ENCODE results near the gene COPG1.

Gene COPG1

DNA sequence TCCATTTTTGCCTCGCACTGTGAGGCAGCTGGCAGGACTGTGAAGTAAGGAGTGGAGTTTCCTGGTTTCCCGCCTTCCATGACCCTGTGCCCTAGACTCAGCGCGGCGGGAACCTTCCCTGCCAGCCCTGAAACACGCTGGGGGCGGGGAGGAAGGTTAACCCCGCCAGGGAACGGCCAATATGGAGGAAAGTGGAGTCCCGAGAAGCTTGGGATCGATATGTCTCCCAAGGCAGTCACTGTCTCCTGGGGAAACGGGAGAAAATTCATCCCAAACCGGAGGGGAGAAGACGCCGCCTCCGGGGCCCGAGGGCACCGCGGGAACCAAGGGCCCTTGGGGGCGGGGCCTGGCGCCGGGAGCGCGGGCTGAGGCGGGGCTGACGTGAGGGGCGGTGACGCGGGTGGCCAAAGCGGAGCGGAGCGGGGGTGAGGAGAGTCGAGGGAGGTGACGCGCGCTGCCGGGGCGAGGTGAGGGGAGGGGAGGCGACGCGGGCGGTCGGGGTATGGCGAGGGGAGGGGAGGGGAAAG lies 29.1 kb downstream of the COPG1 start, which contains the start of gene HMCES:
HMCES (plus strand) TSS at position 432 of the 527 bp plus-strand sequence. CDS start 863 bp downstream, outside the sequence.
- peak; percentile 91 to 93 for DNase-seq (ENCODE audit: low read depth in 1 of 2, low spot score in 1 of 2)

DNA sequence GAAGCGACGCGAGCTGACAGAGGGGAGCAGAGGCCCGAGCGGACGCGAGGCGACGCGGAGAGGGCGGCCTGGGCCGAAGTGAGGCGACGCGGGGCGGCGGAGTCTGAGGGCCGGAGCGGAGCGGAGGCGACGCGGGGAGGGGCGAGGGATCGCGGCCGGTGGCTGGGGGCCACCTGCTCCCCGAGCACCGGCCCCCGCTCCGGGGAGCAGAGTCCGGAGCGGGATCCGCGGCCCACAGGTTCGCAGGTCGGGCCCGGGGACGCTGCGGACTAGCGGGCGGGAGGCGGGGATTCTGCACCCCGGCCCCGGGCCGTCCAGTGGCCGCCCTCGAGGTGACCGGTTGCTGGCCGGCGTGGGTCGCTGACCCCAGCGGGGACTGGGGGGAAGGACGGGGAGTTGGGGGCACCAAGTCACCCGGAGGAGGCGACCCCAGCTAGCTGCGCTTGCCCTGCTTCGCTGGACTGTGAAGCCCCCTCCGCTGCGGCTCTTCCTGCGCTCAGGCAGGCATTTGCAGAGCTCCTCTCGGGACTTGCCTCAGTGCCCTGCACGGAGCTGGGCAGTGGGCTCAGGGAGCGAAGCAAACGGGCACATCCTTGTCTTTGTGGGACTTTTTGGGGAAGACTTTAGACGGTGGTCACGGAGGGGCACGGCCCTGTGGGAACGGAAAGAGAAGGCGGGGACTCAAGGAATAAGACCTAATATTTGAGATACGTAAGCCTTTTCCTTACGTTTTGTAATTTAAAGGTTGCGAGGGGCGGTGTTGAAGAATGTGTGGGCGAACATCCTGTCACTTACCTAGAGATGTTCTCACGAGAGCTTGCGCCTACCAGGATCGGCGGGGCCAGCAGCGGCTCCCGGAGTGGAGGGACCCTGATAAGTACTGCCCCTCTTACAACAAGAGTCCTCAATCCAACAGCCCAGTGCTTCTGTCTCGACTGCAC lies 29.8 kb downstream of the COPG1 start:
- peak in 1 of 2 donors; percentile 18 for DNase-seq (ENCODE audit: low read depth in 1 of 2, low spot score in 1 of 2)

DNA sequence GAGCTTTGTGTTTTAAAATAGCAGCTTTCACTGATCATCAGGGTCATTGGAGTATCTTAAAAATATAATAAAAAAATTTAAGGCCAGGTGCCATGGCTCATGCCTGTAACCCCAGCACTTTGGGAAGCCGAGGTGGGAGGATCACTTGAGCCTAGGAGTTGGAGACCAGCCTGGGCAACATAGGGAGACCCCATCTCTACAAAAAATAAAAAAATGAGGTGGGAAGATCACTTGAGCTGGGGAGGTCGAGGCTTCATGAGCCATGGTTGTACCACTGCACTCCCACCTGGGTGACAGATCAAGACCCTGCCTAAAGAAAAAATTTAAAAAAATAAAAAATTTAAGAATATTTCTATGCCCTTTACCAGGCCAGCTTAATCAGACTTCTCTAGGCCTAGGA lies 30.8 kb downstream of the COPG1 start:
- no peak for DNase-seq (ENCODE audit: low read depth in 1 of 2, low spot score in 1 of 2)

DNA sequence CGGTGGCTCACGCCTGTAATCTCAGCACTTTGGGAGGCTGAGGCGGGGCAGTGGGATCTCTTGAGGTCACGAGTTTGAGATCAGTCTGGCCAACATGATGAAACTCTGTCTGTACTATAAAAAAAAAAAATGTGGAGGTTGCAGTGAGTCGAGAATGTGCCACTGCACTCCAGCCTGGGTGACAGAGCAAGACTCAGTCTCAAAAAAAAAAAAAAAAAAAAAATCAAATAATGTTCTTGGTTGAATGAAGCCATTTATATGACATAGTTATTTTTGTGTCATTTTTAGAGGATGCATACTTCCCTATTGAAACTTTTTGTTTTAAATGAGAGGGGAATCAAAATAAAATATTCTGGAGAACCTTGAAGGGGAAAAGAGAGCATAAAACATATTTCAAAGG lies 32.3 kb downstream of the COPG1 start:
- no peak for DNase-seq (ENCODE audit: low read depth in 1 of 2, low spot score in 1 of 2)

DNA sequence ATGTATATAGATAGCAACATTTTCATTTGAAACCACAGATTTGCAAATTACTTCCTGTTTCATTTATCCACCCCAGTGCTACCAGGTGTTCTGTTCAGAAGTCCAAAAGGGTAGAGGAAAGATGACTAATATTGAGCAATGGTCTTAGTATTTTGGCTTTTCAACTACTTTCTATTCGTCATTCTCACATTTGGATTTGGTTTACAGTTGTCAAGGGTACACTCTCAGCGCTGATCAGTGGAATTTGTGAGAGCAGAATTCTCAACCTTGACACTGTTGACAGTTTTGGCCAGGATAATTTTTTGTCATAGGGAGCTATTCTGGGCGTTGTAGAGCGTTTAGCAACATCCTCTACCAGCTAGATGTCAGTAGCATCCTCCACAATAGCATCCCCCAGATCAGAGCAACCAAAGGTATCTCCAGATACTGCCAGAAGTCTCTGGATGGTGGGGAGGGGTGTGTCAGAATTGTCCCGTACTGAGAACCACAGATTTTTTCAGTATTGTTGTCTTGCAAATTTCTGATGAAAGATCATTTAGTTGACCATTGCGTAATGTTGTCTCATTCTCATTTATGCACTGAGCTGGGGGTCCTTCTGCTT lies 33.4 kb downstream of the COPG1 start:
- DNase-seq (ENCODE audit: low read depth in 1 of 2, low spot score in 1 of 2): no peak

DNA sequence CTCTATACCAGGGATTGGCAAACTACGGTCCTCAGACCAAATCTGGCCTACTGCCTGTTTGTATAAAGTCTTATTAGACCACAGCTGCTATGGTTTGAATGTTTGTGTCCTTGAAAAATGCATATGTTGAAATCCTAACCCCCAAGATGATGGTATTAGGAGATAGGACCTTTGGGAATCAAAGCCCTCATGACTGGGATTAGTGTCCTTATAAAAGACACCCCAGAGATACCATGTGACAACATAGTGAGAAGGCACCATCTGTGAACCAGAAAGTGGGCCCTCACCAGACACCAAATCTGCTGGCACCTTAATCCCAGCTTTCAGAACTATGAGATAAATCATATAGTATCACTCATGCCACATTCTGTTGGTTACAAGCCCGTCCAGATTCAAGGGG lies 36.7 kb downstream of the COPG1 start:
- DNase-seq (ENCODE audit: low read depth in 1 of 2, low spot score in 1 of 2): no peak

DNA sequence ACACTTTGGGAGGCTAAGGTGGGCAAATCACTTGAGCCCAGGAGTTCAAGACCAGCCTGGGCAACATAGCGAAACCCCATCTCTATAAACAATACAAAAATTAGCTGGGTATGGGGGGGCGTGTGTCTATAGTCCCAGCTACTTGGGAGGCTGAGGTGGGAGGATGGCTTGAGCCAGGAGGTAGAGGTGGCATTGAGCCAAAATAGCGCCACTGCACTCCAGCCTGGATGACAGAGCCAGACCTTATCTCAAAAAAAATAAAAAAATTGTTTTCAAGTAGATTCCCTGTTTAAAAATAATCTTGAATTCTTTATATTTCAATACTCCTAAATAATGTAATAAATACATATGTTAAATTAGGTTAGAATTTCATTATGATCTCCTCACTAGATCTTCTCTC lies 39.0 kb downstream of the COPG1 start:
- no peak for DNase-seq (ENCODE audit: low read depth in 1 of 2, low spot score in 1 of 2)

DNA sequence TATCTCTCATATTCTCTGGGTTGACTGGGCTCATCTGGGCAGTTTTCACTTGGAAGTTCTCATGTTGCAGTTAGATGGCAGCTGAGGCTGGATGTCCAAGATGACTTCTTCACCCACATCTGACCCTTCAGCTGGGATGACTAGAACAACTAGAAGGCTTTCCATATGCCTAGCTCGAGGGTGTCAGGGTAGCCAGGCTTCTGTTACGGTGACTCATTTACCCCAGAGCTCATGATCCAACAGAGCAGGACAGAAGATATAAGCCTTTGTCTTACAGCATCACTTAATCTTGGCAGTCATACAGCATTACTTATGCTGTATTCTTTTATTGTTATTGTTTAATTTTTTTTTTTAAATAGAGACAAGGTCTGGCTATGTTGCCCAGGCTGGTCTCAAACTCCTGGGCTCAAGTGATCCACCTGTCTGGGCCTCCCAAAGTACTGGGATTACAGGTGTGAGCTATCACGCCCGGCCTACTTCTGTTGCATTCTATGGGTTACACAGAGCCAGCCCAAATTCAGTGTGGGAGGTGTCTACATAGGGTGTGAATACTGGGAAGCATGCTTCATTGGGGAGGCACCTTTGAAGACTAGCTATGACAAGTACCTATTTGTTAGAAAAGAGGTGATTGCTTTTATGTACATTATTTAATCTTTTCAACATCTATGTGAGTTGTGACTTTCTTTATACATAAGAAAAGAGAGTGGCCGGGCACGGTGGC lies 40.0 kb downstream of the COPG1 start:
- no peak for DNase-seq (ENCODE audit: low read depth in 1 of 2, low spot score in 1 of 2)

DNA sequence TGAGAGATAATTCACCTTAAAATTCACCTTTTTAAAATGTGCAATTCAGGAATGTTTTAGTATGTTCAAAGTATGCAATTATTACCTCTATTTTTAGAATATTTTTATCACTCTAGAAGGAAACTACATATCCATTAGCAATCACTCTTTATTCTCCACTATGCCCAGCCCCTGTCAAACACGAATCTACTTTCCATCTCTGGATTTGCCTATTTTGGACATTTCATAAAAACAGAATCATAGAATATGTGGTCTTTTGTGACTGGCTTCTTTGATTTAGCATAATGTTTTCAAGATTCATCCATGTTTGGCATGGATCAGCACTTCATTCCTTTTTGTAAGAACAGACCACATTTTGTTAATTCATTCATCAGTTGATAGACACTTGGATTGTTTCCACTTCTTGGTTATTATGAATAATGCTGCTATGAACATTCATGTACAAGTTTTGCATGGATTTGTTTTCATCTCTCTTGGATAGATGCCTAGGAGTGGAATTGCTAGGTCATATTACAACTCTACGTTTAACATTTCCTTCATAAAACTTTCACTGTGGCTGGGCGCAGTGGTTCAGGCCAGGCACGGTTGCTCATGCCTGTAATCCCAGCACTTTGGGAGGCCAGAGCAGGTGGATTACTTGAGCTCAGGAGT lies 42.0 kb downstream of the COPG1 start:
- no peak for DNase-seq (ENCODE audit: low read depth in 1 of 2, low spot score in 1 of 2)

DNA sequence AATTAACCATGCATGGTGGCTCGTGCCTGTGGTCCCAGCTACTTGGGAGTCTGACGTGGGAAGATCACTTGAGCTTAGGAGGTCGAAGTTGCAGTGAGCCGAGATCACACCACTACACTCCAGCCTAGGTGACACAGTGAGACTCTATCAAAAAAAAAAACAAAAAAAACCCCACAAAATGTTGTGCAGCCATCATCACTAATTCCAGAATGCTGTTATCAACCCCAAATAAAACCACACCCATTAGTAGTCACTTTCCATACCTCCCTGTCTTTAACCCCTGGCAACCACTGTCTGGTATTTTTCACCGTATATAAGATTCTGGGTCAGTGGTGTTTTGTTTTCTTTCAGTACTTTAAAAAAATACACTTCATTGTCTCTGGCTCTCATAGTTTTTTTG lies 45.9 kb downstream of the COPG1 start:
- no peak for DNase-seq (ENCODE audit: low read depth in 1 of 2, low spot score in 1 of 2)

DNA sequence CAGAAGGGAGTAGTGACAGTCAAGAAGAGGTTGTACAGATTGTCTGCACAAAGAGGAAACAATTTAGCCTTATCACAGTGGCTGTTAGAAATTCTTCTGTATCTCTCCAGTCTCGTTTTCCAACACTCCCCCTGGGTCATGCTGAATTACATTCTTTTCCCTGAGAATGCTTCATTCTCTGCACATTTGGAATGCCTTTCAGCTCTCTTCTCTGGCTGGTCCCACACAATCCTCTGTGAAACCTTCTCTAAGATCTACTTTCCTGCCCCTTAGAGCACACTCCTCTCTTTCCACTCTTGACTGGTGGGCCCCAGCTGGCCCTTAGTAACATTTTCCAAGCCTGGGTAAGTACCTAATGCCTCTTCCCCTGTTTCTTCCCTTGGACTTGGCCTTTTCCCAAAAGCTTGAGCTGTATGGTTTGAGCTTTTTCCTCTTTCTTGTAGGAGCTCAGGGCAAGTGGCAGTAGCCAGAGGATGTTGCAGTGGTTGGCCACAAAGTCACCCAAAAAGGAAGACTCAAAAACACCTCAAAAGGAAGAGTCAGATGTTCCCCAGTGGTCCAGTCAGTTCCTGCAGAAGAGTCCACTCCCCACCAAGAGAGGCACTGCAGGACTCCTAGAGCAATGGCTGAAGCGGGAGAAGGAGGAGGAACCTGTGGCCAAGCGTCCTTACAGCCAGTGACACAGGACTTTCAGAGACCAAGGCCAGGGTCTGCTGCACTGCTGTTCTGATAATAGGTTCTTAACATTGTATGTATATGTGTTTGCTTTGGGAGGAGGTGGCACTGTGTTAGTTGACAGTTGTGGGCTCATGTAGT lies 54.9 kb downstream of the COPG1 start:
- no peak for DNase-seq (ENCODE audit: low read depth in 1 of 2, low spot score in 1 of 2)

DNA sequence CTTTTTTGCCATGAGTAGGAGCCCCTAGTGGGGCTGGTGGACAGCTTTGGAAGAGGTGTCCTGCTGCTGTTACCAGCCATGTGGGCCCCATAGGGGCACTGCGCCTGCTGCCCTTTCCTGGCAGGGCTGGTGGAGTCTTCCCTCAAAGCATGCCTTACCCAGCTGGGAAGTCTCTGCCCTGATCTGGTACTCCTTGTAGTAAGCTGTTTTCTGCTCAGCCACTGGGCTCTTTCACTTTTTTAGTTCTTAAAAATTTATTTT lies 55.5 kb downstream of the COPG1 start:
- no peak for DNase-seq (ENCODE audit: low read depth in 1 of 2, low spot score in 1 of 2)

DNA sequence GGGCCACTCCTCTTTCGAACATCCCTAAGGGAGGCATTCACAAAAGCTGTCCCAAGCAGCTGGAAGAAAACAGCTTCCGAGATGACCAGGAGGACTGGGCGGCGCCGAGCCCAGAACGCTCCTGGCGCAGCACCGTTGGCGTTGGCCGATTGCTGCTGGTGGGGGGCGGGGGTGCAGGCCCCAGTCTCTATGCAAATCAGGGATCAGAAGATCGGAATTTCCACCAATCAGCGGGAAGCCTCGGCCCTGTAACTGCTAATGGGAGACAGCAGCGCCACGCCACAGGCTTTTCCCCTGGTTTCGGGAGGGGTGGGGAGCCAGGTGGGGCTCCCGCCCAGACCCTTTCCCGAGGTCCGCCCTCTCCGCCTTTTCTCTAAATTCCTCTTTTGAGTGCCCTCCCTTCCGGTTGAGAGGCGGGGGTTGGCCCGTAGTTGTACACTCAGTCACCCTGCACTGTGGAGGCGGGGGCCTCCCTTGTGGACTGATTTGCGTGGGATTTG lies 56.2 kb downstream of the COPG1 start:
- DNase-seq (ENCODE audit: low read depth in 1 of 2, low spot score in 1 of 2): no peak

DNA sequence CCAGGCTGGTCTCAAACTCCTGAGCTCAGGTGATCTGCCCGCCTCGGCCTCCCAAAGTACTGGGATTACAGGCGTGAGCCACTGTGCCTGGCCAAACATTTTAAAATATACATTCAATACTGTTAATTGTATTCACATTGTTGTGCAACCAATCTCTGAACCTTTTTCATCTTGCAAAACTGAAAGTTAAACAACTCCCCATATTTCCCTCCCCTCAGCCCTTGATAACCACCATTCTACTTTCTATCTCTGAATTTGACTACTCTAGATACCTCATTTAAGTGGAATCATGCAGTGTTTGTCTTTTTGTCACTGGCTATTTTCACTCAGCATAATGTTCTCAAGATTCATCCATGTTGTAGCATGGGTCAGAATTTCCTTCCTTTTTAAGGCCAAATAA lies 59.2 kb downstream of the COPG1 start:
- no peak for DNase-seq (ENCODE audit: low read depth in 1 of 2, low spot score in 1 of 2)

DNA sequence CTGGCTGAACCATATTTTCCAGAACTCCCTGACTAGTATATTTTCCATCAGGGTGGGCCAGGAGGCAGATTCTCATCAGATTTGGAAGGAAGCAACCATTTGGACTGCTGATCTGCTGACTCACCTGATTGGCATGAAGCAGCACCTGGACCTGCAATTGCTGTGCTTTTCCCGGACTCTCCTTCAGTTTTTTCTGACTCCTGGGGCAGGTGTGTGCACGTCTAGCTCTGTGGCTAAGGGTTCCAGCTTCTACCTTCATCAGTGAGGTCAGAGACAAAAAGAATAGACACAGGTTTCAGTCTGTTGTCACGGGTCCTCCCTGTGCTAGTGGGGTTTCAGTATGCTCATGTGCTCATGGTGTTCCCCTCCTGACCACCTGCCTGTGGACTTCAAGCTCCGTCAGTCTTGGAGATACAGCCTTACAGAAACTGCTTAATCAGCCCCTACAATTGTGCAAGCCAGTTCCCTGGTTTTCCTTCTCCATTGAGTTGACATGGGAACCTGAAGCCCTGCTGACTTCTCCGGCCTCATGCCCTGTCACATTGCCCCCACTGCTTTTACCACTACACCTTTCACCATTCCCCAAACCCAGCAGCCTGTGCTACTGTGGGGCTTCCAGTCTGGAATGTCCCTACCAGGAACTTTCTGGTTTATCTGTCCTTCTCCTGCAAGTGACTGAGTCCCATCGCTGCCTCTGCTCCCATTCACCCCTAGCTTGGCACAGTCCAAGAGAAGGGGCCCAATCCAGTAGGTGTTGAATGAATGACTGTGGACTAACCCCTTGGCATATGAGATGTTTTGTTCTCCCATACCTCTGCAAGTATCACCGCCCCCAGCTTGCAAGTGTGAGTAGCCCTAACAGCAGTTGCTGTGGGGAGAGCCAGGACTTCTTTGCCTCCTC lies 61.0 kb downstream of the COPG1 start:
- DNase-seq (ENCODE audit: low read depth in 1 of 2, low spot score in 1 of 2): no peak

DNA sequence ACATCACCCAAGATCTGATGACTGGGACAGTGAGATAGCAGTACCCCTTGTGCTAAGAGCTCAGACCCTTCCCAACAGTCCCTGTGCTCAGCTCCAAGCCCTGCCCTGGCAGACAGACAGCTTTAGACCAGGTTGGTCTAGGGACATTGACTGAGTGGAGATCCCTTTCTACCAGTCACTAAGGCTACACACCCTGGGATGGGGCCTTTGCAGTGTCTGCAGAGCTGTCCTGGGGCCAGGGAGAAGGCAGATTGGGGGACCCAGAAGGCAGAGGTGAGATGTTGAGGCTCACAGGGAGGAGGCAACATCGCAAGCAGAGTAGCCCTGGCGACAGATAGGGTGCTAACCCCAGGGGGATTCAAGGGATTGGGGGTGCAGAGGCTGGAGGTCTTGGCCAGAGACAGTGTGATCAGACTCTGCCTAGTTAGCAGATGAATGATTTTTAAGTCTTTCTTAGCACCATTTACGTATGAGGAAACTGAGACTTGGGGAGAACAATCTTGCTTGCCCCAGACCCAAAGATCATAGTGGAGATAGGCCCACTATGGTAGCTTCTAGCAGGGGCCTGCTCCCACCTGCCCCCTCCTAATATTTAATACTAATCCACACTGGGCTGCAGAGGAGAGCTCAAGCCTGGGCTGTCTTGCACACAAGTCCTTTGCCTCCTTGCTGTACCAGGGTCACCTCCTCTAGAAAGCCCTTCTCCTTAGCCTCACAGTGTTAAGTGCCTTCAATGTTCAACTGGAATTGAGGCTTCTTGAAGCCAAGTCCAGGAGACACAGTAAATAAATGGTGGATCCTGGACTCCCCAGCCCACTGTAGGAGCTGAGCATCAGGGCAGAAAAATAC lies 61.9 kb downstream of the COPG1 start:
- no peak for DNase-seq (ENCODE audit: low read depth in 1 of 2, low spot score in 1 of 2)

DNA sequence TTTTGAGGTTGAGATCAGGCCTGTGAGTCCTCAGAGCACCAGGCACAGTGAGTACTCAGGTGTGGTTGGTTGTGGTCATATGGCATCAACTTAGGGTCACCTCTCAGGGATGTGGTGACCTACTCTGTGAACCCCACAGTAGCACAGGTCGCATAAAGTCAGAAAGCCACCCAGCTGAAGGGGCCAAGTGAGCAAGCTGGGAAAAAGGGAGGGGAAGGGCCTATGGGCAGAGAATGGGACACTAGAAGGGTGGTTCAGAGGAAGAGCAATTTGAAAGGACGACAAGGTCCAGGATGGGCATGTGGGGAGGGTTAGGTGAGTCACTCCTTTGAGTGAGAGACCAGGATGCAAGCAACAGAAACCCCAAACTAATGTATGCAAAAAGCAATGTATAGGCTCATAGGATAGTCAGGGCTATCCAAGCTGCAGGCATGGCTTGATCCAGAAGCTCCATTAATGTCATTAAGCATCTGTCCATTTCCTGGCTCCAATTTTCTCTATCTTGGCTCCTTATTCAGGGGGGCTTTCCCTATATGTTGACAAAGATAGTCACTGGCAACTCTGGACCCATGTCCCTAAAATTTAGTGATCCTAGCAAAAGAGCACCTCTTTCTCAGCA lies 62.7 kb downstream of the COPG1 start:
- no peak for DNase-seq (ENCODE audit: low read depth in 1 of 2, low spot score in 1 of 2)

Measured in activated T-helper 1 cell treated with anti-CD3 and anti-CD28 coated beads, Interleukin-2, amount 50 U/mL, for 16 hours (primary cell).